Measurements from ENCODE around the gene ABCA3.

The ABCA3 gene

DNA sequence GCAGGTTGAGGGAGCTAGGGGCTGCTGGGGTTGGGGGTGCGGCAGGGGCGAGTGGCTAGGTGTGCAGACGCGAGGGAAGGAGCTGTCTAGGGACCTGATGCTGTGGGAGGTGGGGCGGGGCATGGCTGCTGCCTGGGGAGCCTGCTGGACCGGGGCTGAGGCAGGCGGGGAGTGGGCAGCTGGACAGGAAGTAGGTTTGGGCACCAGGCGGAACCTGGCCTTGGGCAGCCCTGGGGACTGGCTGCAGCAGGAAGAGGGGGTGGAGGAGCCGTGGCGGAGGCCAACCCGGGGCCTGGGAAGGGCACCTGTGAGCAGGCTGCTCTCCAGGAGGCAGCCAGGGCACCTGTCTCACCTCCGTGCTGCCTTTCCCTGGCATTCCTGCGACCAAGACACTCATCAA is 110.2 kb downstream of the ABCA3 start:
- Histone ChIP-seq H3K27me3 (replicated peaks; ENCODE audit: control insufficient read depth, insufficient read depth, low read length, poor library complexity, severe bottlenecking) (no peaks in the 10 kb centered on the region), H3K9me3 (ENCODE audit: control insufficient read depth, low read length) (no peaks in the 10 kb centered on the region), H3K27ac (ENCODE audit: insufficient read depth, low read length, poor library complexity, severe bottlenecking) (no peak overlapping the region), H3K4me3 (ENCODE audit: insufficient read depth, low read depth, low read length, poor library complexity, severe bottlenecking) (no peak overlapping the region), H3K36me3 (ENCODE audit: control insufficient read depth, insufficient read depth, low read length) (peaks cover 73% of the 10 kb centered on the region), H3K4me1 (ENCODE audit: control insufficient read depth, insufficient read depth, low read length, poor library complexity, severe bottlenecking) (no peaks in the 10 kb centered on the region)
- DNase-seq: no peak

DNA sequence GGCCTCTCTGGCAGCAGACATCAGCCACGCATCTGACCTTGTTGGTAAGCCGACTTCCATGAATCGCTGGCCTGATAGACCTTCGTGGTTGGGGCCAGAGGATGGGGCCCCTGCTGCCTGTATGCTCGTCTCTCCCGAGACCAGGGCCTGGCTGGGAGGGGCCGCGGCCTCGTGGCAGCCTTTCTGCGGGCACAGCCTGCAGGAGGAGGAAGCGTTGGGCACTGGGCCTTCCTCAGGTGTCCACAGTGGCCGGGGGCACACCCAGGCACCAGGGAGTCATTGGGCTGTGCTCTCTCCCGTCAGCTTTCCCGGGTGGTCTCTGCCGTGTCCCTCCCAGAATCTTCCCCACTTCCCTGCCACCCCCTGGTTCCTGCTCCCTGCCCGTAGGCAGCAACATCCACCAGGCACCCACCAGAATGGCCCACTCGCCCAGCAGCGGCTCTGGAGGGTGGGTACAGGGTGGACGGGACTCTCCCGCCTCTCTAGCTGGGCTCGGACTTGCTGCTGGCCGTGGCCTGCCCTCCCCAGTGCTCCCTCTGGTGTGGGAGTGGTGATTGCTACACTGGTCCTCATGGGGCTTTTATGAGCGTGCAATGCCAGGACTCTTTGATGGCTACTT is 110.8 kb downstream of the ABCA3 start:
- no peaks in the 10 kb centered on the region for H3K9me3 ChIP-seq (ENCODE audit: control insufficient read depth, low read length)
- no peak overlapping the region for H3K27ac ChIP-seq (ENCODE audit: insufficient read depth, low read length, poor library complexity, severe bottlenecking)
- DNase-seq: no peak
- no peak overlapping the region for H3K4me3 ChIP-seq (ENCODE audit: insufficient read depth, low read depth, low read length, poor library complexity, severe bottlenecking)
- H3K27me3 ChIP-seq (replicated peaks; ENCODE audit: control insufficient read depth, insufficient read depth, low read length, poor library complexity, severe bottlenecking): no peaks in the 10 kb centered on the region
- H3K4me1 ChIP-seq (ENCODE audit: control insufficient read depth, insufficient read depth, low read length, poor library complexity, severe bottlenecking): no peaks in the 10 kb centered on the region
- peaks cover 67% of the 10 kb centered on the region for H3K36me3 ChIP-seq (ENCODE audit: control insufficient read depth, insufficient read depth, low read length)

DNA sequence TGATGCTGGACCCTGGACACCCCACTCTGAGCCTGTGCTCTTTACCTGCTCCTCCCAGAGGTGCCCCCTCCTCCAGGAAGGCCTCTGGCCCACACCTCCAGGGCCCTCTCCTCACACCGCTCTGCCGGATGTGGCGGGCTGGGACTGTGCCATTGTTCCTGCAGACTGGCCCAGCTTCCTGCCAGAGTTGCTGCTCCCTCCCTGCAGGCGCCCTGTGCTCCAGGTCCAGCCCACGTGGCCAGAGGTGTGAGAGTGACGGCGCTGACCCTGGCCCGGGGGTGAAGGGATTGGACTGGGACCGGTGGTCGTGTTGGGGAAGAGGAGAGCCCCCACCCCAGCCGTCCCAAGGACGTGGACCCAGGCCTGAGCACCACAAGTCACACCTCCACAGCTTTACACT is 111.4 kb downstream of the ABCA3 start:
- H3K4me3 ChIP-seq (ENCODE audit: insufficient read depth, low read depth, low read length, poor library complexity, severe bottlenecking): no peak overlapping the region
- H3K9me3 ChIP-seq (ENCODE audit: control insufficient read depth, low read length): no peaks in the 10 kb centered on the region
- no peaks in the 10 kb centered on the region for H3K27me3 ChIP-seq (replicated peaks; ENCODE audit: control insufficient read depth, insufficient read depth, low read length, poor library complexity, severe bottlenecking)
- H3K27ac ChIP-seq (ENCODE audit: insufficient read depth, low read length, poor library complexity, severe bottlenecking): no peak overlapping the region
- no peak for DNase-seq
- peaks cover 2% of the 10 kb centered on the region for H3K4me1 ChIP-seq (ENCODE audit: control insufficient read depth, insufficient read depth, low read length, poor library complexity, severe bottlenecking)
- H3K36me3 ChIP-seq (ENCODE audit: control insufficient read depth, insufficient read depth, low read length): peaks cover 60% of the 10 kb centered on the region

DNA sequence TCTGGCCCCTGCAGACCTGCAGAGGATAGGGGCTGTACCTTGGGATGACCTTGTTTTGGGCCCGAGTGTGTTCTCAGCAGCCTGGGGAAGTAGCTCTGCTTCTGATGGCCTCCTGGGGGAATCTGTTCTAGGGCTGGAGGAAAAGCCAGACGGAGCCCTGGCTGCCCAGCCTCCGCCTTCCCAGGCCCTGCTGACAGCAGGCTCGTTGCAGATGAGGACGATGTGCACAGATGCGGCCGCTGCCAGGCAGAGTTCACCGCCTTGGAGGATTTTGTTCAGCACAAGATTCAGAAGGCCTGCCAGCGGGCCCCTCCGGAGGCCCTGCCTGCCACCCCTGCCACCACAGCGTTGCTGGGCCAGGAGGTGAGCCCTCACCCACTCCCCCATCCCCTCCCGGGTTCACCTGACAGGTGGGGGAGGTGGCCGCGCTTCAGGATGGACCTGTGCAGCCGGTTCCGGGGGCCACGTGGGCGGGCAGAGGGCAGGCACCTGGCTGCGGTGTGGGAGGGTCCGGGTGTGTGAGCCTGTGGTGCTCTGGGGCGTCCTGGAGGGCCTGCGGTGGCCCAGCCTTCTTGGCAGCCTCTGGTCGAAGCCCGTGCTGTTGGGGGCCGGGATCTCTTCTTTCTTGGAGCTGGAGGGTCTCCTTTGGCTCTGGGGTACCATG is 112.2 kb downstream of the ABCA3 start:
- Histone ChIP-seq H3K27me3 (replicated peaks; ENCODE audit: control insufficient read depth, insufficient read depth, low read length, poor library complexity, severe bottlenecking) (no peaks in the 10 kb centered on the region), H3K9me3 (ENCODE audit: control insufficient read depth, low read length) (no peaks in the 10 kb centered on the region), H3K4me3 (ENCODE audit: insufficient read depth, low read depth, low read length, poor library complexity, severe bottlenecking) (no peak overlapping the region), H3K4me1 (ENCODE audit: control insufficient read depth, insufficient read depth, low read length, poor library complexity, severe bottlenecking) (peaks cover 6% of the 10 kb centered on the region), H3K27ac (ENCODE audit: insufficient read depth, low read length, poor library complexity, severe bottlenecking) (no peak overlapping the region), H3K36me3 (ENCODE audit: control insufficient read depth, insufficient read depth, low read length) (peaks cover 52% of the 10 kb centered on the region)
- DNase-seq: no peak

DNA sequence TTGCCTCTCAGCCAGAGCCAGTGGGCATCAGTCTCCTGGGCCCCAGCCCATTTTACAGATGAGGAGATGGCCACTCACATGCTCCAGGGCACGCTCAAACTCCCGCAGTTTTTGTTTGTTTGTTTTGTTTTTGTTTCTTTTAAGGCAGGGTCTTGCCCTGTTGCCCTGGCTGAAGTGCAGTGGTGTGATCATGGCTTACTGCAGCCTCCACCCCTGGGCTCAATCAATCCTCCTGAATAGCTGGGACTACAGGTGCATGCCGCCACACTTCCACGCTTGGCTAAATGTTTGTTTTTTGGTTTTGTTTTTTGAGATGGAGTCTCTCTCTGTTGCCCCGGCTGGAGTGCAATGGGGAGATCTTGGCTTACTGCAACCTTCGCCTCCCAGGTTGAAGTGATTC is 113.6 kb downstream of the ABCA3 start:
- DNase-seq: no peak
- Histone ChIP-seq H3K27ac (ENCODE audit: insufficient read depth, low read length, poor library complexity, severe bottlenecking) (no peak overlapping the region), H3K36me3 (ENCODE audit: control insufficient read depth, insufficient read depth, low read length) (peaks cover 38% of the 10 kb centered on the region), H3K4me1 (ENCODE audit: control insufficient read depth, insufficient read depth, low read length, poor library complexity, severe bottlenecking) (peaks cover 6% of the 10 kb centered on the region), H3K4me3 (ENCODE audit: insufficient read depth, low read depth, low read length, poor library complexity, severe bottlenecking) (no peak overlapping the region), H3K9me3 (ENCODE audit: control insufficient read depth, low read length) (no peaks in the 10 kb centered on the region), H3K27me3 (replicated peaks; ENCODE audit: control insufficient read depth, insufficient read depth, low read length, poor library complexity, severe bottlenecking) (no peaks in the 10 kb centered on the region)

DNA sequence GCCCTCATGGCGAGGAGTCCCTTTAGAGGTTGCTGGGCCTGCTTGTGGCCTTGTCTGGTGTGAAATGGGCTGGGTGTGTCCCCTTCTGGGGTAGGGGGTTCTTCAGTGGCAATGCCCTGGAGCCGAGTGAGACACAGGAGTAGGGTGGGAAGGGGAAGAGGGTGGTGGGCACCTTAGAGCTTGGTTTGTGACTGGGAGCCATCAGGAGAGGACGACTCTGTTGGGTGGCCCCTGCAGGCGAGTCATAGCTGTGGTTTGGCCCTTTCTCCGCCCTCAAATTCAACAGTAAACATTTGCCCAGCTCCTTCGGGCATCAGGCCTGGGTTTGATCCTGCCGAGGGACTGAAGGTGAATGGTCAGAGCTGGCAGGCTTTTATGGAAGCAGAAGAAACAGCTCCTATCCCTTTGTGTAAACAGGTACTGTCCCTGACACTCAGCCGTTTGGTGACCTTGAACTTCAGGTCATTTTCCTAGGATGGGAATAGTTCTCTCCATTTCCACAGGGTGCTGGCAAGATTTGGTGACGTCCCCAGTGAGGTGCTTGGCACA is 114.2 kb downstream of the ABCA3 start:
- no peak for DNase-seq
- H3K4me3 ChIP-seq (ENCODE audit: insufficient read depth, low read depth, low read length, poor library complexity, severe bottlenecking): no peak overlapping the region
- no peaks in the 10 kb centered on the region for H3K9me3 ChIP-seq (ENCODE audit: control insufficient read depth, low read length)
- no peaks in the 10 kb centered on the region for H3K27me3 ChIP-seq (replicated peaks; ENCODE audit: control insufficient read depth, insufficient read depth, low read length, poor library complexity, severe bottlenecking)
- H3K27ac ChIP-seq (ENCODE audit: insufficient read depth, low read length, poor library complexity, severe bottlenecking): no peak overlapping the region
- peaks cover 32% of the 10 kb centered on the region for H3K36me3 ChIP-seq (ENCODE audit: control insufficient read depth, insufficient read depth, low read length)
- peaks cover 6% of the 10 kb centered on the region for H3K4me1 ChIP-seq (ENCODE audit: control insufficient read depth, insufficient read depth, low read length, poor library complexity, severe bottlenecking)
